Liver (tissue), 9 donors: ENCODE results near the gene DBH. TPM values are rescaled to one million over a fixed set of nuclear protein-coding genes. Genes with fewer than 3 reads are reported as not detected.

Experiments
- DNase-seq: peaks from one replicate; pipeline ENCODE4 v3.0.0-alpha.2; 2017; ENCODE audit warnings: low spot score
- H3K27ac ChIP-seq, 2 donors: one replicate each; pipeline ENCODE4 v1.7.0; 2013; ENCODE audit warnings: inconsistent platforms in 2 of 2, low read length in 2 of 2, control low read depth in 1 of 2, low read depth in 1 of 2, mild to moderate bottlenecking in 1 of 2
- H3K27me3 ChIP-seq, 4 donors: one replicate each; pipeline versions ENCODE4 v1.6.1 to v1.7.0; 2013; ENCODE audit warnings: low read length in 3 of 4, inconsistent platforms in 1 of 4, mild to moderate bottlenecking in 1 of 4, moderate library complexity in 1 of 4; ENCODE audit not compliant: control insufficient read depth in 4 of 4, insufficient read depth in 4 of 4
- H3K36me3 ChIP-seq, 4 donors: one replicate each; pipeline versions ENCODE4 v1.6.1 to v1.7.0; 2013; ENCODE audit warnings: low read length in 3 of 4, mild to moderate bottlenecking in 3 of 4, low read depth in 1 of 4, moderate library complexity in 1 of 4; ENCODE audit not compliant: control insufficient read depth in 4 of 4, insufficient read depth in 3 of 4
- H3K4me1 ChIP-seq, 4 donors: one replicate each; pipeline versions ENCODE4 v1.6.1 to v1.7.0; 2013; ENCODE audit warnings: low read length in 3 of 4, mild to moderate bottlenecking in 3 of 4, moderate library complexity in 1 of 4; ENCODE audit not compliant: control insufficient read depth in 4 of 4, insufficient read depth in 4 of 4
- H3K4me3 ChIP-seq, 3 donors: one replicate each; pipeline versions ENCODE4 v1.6.1 to v1.7.0; 2013; ENCODE audit warnings: low read length in 3 of 3, control low read depth in 1 of 3, low read depth in 1 of 3, mild to moderate bottlenecking in 1 of 3
- H3K9ac ChIP-seq, 2 donors: one replicate each; pipeline ENCODE4 v1.7.0; 2013; ENCODE audit warnings: low read length in 2 of 2, mild to moderate bottlenecking in 2 of 2, moderate library complexity in 2 of 2, control low read depth in 1 of 2, low read depth in 1 of 2
- H3K9me3 ChIP-seq, 4 donors: one replicate each; pipeline versions ENCODE4 v1.6.1 to v1.7.0; 2013; ENCODE audit warnings: low read length in 3 of 4; ENCODE audit not compliant: control insufficient read depth in 4 of 4
- ATF3 ChIP-seq: IDR thresholded peaks from 2 replicates; pipeline ENCODE4 v1.6.1; 2016; ENCODE audit warnings: antibody characterized with exemption
- FOXA1 ChIP-seq: IDR thresholded peaks from 2 replicates; pipeline ENCODE4 v1.6.1; 2016; ENCODE audit warnings: antibody characterized with exemption
- FOXA2 ChIP-seq: IDR thresholded peaks from 2 replicates; pipeline ENCODE4 v1.6.1; 2016; ENCODE audit warnings: antibody characterized with exemption
- GABPA ChIP-seq, 2 donors: IDR thresholded peaks in 1 of 2; conservative IDR thresholded peaks in 1 of 2; 2 replicates each; pipeline ENCODE4 v1.6.1; 2016; ENCODE audit warnings: antibody characterized with exemption in 2 of 2, mild to moderate bottlenecking in 1 of 2, moderate library complexity in 1 of 2
- HNF4A ChIP-seq, 2 donors: conservative IDR thresholded peaks; 2 replicates each; pipeline ENCODE4 v1.6.1; 2016; ENCODE audit warnings: antibody characterized with exemption in 2 of 2, mild to moderate bottlenecking in 2 of 2
- HNF4G ChIP-seq: IDR thresholded peaks from 2 replicates; pipeline ENCODE4 v1.6.1; 2016; ENCODE audit warnings: antibody characterized with exemption
- JUND ChIP-seq, 2 donors: IDR thresholded peaks; 2 replicates each; pipeline ENCODE4 v1.6.1; 2016; ENCODE audit warnings: antibody characterized with exemption in 2 of 2
- RXRA ChIP-seq, 2 donors: IDR thresholded peaks; 2 replicates each; pipeline ENCODE4 v1.6.1; 2017 to 2018; ENCODE audit warnings: antibody characterized with exemption in 2 of 2, mild to moderate bottlenecking in 1 of 2
- SP1 ChIP-seq: IDR thresholded peaks from 2 replicates; pipeline ENCODE4 v1.6.1; 2018; ENCODE audit warnings: antibody characterized with exemption, mild to moderate bottlenecking
- YY1 ChIP-seq: IDR thresholded peaks from 2 replicates; pipeline ENCODE4 v1.6.1; 2016; ENCODE audit warnings: antibody characterized with exemption, mild to moderate bottlenecking
- ZBTB33 ChIP-seq: IDR thresholded peaks from 2 replicates; pipeline ENCODE4 v1.6.1; 2016; ENCODE audit warnings: antibody characterized with exemption
- WGBS: extraction: QIAGEN DNeasy Blood & Tissue Kit; methylation state at CpG from one replicate; pipeline ENCODE4 v1.1.7; 2013; 5-methylcytosine and 5-hydroxymethylcytosine counted together
- polyA plus RNA-seq, 2 donors: library from polyadenylated mRNA; stranded (reverse) in 1 of 2; unstranded in 1 of 2; fragments of 200-250 nt in 1 of 2; fragments of >200 nt in 1 of 2; fragmentation: Nextera tagmentation in 1 of 2; extraction: Ambion mirVana in 1 of 2; gene quantifications; one replicate each; pipeline versions ENCODE4 v1.2.1 to v1.2.3, GENCODE V29; 2013 to 2015
- total RNA-seq, 2 donors: library from RNA; depleted of rRNA; stranded (reverse); fragments of >200 nt; gene quantifications; one replicate each; pipeline ENCODE4 v1.2.3, GENCODE V29; 2014
- TF ChIP-seq, protein P1 (sequence below): fragments of 150-350 bp; IDR thresholded peaks from 2 replicates; pipeline ENCODE4 v1.5.1; 2017; ENCODE audit warnings: improper control_type of control experiment, low read depth, low read length; ENCODE audit not compliant: missing input control
- donor health status: healthy.
- donor health status: healthy.
- donor health status: healthy.
- donor health status: healthy.
- donor health status: healthy.

Gene DBH
- total and polyA plus RNA-seq, 4 donors, result 0.37 to 21.2 (median 2.5) TPM

- TF ChIP-seq, protein P1, sequence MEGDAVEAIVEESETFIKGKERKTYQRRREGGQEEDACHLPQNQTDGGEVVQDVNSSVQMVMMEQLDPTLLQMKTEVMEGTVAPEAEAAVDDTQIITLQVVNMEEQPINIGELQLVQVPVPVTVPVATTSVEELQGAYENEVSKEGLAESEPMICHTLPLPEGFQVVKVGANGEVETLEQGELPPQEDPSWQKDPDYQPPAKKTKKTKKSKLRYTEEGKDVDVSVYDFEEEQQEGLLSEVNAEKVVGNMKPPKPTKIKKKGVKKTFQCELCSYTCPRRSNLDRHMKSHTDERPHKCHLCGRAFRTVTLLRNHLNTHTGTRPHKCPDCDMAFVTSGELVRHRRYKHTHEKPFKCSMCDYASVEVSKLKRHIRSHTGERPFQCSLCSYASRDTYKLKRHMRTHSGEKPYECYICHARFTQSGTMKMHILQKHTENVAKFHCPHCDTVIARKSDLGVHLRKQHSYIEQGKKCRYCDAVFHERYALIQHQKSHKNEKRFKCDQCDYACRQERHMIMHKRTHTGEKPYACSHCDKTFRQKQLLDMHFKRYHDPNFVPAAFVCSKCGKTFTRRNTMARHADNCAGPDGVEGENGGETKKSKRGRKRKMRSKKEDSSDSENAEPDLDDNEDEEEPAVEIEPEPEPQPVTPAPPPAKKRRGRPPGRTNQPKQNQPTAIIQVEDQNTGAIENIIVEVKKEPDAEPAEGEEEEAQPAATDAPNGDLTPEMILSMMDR, result no peak
- TF ChIP-seq ATF3 (no peak), SP1 (no peak), JUND (IDR thresholded peaks at IDR 0.05) (no peak)
Measured at GRCh38 chr9:133669182-133669801, 33.1 kb downstream of the DBH start (continued).

DNA sequence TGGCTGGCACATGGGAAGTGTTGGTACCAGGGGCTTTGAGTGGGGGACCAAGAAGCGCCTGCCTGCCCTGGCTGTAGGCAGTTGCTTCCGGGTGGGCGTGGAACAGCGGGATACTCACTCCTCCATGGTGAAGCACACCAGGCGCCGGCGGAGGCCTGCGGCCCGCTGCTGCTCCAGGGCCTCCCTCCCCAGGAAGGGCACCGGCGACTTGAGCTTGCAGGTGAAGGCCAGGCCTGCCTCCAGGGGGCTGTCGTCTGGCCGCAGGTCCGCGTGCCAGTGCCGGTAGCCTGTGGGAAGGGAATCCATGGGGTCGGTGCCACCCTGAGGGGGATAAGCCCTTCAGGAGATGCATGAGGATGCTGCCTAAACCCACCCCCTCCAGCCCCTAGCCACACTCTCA lies 34.3 kb downstream of the DBH start:
- H3K4me1 ChIP-seq, result no peaks in the 10 kb centered on the region
- no peaks in the 10 kb centered on the region for H3K27me3 ChIP-seq
- 95% methylated on average over 17 of the region's 17 CpGs for WGBS
- no peak overlapping the region for H3K27ac ChIP-seq
- H3K4me3 ChIP-seq, result no peak overlapping the region
- H3K36me3 ChIP-seq, result peaks cover 8 to 46% (median 19%) of the 10 kb centered on the region in 4 donors
- no peak overlapping the region for H3K9ac ChIP-seq
- no peak for DNase-seq
- no peak for TF ChIP-seq YY1
- TF ChIP-seq HNF4G, result no peak
- TF ChIP-seq RXRA (IDR thresholded peaks at IDR 0.05), result no peak
- TF ChIP-seq ATF3, result no peak
- no peak for TF ChIP-seq ZBTB33
- TF ChIP-seq SP1, result no peak
- TF ChIP-seq FOXA1, result no peak
- TF ChIP-seq FOXA2, result no peak
- no peaks in the 10 kb centered on the region for H3K9me3 ChIP-seq

- no peak overlapping the region for H3K9ac ChIP-seq
- TF ChIP-seq GABPA (IDR thresholded peaks at IDR 0.05 in 1 of 2, conservative IDR thresholded peaks at IDR 0.05 in 1 of 2) (no peak), JUND (IDR thresholded peaks at IDR 0.05) (no peak), HNF4A (conservative IDR thresholded peaks at IDR 0.05) (no peak)
- no peaks in the 10 kb centered on the region for H3K27me3 ChIP-seq
- WGBS, result 93% methylated on average over 21 of the region's 21 CpGs
- no peaks in the 10 kb centered on the region for H3K4me1 ChIP-seq
- H3K4me3 ChIP-seq, result no peak overlapping the region
- H3K27ac ChIP-seq, result no peak overlapping the region
- no peak for DNase-seq
- peaks cover 8 to 46% (median 17%) of the 10 kb centered on the region in 4 donors for H3K36me3 ChIP-seq
- no peaks in the 10 kb centered on the region for H3K9me3 ChIP-seq
Measured at GRCh38 chr9:133671371-133671770, 35.2 kb downstream of the DBH start.
